Activated CD4-positive, alpha-beta T cell treated with anti-CD3 and anti-CD28 coated beads for 1 hour (primary cell): ENCODE data around the gene RUNX2.
"Not testable (repeated sequence)": the region's sequence is repeated elsewhere in the genome, so short reads cannot be mapped to it uniquely, and the experiment has no call there.

Source experiments
- DNase-seq: peaks from one replicate; pipeline ENCODE4 v3.0.0-alpha.2; 2020

The RUNX2 gene

DNA sequence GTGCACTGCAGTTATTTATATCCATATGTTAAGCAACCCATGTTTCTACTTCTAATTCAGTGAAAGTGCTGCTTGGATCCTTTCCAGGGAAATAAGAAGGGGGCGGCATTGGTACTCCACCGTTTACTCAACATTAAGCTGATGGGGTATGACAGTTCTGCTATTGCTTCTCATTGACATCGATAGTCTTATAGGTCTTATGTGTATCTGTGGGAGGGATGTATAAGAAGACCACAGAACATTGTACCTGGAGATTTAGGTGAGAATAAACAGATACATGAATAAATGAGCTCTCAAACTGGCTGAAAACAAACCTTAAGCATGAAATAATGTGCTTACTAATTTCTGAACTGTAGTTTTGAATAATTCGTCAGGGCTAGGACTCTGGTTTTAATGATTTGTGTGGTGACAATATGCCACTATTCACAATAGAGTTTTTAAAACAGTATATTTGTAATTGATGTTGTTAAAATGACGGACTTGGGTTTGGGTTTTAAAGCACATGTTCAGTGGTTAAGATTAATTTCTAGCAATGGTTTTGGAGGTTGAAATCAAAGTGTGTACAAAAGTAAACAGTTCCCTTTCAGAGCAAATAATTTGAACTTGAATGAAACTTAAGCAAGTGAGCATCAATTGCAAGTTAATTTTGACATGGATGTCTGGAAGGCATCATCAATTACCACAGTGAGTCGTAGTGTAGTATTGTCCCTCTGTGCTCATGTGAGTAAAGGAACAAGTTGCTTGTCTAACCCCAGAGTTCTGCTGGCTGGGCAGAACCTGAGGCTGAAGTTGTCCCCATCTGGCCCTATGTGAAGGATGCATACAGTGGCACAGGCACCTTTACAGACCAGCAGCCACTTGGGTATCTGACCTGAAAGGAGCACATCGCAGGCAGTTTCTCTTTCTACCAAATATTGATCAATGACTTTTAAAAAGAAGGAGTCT lies 134.3 kb downstream of the RUNX2 start:
- DNase-seq, result no peak

DNA sequence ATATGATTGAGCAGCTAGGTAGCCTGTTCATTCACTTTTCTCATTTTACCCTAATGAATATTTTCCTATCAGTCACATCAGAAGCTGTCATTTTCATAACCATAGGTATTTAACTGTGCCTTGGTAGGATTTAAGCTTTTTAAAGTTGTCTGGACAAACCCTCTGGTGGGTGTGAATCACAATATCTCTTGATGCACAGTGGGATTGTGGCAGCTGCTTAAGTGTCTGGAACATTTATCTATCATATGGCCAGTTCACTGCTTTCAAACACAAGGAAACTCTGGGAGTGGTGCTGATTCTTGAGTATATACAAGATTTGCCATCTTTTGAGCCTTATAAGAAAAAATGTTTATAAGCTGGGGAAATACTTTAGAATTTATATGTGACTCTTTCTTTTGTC lies 136.6 kb downstream of the RUNX2 start:
- no peak for DNase-seq

DNA sequence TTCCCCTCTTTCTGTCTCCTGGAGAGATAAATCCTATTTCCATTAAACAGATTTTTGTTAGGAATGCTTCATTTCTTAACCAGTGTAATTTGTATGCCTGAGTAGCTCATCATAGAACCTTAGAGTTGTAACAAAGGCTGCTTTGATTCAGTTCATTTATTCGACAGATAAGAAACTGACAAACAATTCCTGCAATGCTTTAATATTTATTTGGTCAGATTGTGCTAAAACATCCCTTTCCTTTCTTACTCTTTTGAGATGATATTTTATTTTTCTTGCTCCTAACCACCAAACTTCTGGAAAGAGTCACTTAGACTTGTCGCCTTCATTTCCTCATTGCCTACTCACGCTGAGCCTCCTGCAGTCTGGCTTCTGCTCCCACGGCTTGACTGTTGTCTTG lies 138.6 kb downstream of the RUNX2 start:
- no peak for DNase-seq

DNA sequence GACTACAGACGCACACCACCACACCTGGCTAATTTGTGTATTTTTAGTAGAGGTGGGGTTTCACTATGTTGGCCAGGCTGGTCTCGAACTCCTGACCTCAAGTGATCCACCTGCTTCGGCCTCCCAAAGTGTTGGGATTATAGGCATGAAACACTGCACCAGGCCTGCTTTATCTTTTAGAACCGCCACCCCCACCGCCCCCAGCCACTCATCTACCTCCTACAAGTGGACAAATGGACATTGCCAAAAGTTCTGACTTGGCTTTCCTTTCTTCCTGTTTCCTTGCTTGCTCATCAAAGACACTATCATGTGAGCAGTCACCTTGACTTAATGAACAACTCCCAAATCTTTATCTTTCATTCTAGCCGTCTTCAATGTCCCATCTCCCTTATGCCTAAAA lies 139.3 kb downstream of the RUNX2 start:
- not testable (repeated sequence) for DNase-seq

DNA sequence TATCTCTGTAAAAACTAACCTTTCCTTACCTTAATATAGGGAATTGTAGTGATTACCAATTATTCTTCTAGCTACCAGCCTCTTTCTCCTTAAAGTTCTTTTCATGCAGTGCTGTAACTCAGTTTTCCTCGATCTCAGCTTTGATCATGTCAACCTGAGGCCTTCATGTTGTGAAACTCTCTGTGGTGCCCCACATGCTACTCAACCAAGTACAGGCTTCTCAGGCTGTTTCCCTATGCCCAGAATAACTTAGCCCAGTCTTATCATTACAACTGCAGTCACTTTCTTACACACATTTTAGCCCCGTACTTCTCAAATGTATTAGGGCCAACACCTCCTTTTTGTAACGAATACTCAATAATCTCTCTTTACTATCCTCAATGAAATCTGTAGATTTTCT lies 139.7 kb downstream of the RUNX2 start:
- no peak for DNase-seq

DNA sequence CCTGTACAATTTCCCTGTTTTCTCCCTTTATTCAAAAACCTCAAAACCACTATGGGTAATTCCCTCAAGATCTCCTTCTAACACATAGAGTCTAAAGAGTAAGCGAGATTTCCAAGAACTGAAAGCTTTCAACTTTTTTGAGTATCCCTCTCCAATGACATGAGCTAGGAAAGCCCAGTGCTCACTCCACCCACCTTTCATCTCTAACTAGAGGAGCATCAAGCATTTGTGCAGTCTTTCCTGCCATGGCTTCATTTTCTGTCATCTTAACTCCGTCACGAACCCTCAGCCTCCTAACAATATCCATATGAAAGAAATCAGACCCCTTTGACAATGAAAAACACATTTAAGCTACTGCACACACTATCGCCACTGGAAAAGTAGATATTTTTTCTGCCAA lies 141.5 kb downstream of the RUNX2 start:
- DNase-seq, result no peak

DNA sequence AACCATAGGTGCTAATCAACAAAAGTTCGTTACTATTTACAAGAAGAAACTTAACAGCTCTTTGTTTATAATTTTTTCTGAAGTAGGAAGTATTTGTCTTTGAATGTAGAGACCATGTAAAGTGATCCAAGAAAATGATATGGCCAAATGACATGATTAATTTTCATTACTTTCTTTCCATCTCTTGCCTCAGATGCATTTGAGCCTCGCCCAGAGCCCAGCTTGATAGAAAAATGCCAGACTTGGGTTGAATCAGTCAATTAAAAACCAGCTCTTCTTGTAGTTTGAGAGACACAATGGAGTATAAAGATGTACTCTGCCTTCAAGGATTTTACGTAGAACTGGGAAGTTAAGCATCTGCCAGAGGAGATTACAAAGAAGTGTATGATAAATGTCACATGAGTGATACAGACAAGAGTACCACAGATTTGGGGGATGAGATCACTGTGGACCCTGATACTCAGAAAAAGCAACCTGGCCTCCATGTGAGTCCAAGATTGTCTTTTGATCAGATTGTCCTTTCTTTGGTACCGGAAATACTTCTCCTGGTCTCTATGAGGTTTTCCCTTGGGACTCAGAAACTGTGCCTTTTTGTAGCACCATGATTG lies 142.1 kb downstream of the RUNX2 start:
- DNase-seq, result no peak

DNA sequence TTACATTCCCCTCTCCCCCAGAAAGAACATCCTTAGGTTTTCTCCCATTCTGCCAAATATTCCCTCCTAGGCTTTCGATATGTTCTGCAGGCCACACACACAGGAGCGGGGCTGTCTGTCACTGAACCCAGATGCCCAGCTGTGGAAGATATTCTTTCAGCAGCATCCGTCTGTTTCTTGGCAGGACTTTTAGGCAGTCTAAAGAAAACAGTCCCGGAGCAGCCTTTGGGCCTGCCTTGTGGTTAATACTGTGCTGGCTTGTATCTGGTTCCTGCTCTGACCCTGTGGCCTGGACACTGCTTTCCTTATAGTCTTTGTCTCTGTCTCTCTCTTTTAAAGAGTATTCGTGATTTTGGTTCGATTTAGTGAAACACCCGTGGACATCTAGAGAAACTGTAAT lies 144.3 kb downstream of the RUNX2 start:
- no peak for DNase-seq

DNA sequence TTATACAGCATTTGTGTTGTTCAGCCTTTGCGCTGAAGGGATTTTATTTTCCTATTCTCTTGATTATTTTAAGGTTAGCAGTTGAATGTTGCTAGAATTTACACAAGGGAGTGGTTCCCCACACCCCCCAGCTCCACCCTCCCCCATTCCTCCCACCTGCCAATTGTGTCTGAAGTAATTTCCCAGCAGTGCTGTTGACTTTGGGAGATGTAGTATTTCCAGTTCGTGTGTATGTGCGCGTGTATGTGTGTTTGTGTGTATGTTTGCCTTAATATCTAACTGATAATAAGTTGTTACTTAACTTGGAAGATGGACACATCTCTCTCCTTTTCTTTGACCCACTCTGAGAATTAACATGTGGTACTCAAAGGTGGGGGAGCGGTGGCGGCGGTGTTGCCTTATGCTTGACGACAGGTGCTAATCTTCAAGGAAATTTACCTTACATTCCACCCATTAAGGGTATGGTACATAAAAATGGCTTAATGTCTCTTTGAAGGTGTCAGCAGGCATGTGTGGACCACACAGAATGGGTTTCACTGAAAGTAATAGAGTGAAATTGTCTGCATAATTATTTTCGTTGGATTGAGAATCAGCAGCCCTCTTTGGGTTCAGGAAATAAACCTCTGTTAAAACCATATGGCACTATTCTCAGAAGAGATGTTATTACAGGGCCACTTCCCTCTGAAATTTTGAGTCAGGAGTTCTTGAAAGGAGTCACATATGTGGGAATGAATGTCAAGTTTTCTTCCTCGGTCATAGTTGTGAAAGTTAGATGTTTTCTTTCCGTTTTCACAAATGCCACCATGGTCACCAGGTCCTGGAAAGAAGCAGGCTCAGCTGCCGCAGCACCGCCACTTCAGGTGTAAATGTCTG lies 145.2 kb downstream of the RUNX2 start:
- DNase-seq, result no peak

DNA sequence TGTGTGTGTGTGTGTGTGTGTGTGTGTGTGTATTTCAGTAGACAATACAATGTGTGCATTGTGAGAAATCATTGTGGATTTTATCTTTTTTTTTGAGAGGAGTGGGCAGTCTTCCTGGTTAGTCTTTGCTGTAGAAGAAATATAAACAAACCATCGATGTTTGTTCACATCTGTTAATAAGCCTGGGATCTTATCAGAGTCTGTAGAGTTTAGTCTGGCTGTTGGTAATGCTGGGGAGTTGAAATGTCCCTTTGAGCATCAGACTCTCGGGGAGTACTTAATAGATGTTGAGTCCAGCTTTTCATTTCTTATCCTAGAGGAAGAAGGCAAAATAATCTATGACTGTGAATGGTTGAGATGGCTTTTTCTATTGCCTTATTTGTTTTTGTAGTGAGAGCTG lies 146.2 kb downstream of the RUNX2 start:
- DNase-seq, result no peak

DNA sequence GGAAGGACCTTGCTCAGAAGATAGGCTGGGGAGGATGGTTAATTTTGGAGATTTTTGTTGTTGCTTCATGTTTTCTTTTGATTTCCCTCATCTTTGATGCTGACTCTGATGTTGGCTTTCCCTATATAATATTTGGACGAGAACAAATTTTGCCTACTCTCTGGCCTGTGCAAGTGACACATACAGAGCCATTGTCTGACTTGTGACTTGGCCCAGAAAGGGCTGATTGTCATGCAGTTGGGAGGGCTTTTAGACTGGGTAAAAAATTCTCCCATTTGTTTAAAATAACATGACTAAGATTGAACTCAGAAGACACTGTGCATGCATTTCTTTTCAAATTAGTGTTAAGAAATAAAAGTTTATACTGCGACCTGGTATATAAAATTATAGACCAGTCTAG lies 148.2 kb downstream of the RUNX2 start:
- DNase-seq, result no peak

DNA sequence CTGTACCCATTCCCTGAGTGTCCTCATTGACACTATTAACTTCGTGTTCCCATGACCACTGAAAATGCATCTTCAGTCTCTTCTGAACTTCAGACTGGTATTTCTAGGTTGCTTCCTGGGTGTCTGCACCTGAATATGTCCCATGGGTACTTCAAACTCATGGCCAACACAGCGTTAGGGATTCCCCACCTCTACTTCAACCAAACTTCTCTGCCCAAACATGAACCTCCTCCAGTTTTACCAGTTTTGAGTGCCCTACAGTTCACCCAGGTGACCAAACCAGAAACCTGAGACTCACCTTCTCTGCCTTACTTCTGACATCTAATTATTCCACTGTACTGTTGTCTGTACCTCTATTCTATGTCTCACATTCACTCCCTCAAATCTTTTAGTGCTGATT lies 149.1 kb downstream of the RUNX2 start:
- no peak for DNase-seq

DNA sequence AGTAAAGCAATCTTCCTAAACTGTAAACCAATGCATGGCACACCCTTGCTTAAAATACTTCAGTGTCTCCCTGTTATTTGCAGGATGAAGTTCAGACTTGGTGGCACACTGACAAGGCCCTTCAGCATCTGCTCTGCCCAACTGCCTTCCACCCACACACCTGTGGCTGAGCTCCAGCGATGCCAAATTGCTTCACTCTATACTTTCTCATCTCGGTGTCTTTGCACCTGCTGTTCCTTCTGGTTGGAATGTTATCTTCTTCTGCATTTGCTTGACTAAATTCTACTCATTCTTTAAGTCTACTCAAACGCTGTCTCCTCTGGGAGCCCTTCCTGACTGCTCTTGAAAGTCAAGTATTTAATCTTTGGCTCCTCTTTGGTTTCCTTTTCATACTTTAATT lies 149.7 kb downstream of the RUNX2 start:
- DNase-seq, result no peak

DNA sequence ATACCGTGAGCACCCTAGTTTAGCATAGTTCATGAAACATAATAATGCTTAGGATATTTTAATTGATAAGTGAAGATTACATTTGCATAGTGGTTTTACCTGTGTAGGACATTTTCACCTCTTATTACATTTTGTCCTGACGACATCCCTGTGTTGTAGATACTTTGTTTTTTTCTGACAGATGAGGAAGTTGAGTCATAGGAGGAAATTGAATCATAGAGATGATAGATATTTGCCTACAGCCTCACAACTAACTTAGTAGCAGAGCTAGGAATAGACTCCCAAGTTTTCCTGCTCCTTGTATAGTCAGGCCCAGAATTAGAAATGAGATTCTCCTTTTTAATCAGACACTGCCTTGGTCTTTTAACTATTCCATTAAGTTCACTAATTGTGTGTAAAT lies 150.1 kb downstream of the RUNX2 start:
- no peak for DNase-seq

DNA sequence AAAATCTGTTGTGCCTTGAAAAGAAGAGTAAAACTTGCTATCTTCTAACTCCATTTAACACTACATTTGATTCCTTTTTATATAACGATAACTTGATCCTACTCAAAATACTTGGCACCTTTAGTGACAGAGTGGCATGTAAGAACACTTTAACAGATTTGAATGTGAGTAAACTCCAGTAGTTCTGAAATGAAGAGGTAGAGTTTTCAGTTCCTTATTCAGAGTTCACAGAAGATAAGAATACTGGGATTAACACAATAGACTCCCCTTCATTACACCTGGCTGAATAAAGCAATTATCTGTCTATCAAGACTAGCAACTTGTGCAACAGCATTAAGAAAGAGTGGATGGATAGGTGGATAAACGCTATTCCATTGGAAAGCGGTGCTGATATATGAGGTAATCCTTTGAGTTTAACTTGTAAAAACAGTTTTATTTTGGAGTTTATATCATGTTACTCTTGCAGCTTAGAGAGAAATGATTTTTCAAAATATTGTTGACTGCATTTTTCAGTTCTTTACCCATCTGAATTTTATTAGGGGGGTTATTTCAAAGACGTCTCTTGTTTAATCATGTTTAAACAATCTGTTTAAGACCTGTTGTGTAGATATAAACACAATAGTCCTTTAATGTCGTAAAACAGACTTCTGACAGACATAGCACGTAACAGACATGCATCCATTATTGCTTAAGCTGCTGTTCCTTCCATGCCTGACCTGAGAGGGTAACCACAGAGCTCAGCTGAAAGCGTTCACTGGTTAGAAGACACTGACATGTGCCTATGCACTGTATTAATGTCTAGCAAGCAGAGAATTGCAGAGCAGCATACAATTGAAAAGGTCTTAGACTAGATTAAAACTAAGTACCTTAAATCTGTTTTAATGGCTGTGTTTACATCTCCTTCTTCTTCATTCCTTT lies 152.0 kb downstream of the RUNX2 start:
- no peak for DNase-seq

DNA sequence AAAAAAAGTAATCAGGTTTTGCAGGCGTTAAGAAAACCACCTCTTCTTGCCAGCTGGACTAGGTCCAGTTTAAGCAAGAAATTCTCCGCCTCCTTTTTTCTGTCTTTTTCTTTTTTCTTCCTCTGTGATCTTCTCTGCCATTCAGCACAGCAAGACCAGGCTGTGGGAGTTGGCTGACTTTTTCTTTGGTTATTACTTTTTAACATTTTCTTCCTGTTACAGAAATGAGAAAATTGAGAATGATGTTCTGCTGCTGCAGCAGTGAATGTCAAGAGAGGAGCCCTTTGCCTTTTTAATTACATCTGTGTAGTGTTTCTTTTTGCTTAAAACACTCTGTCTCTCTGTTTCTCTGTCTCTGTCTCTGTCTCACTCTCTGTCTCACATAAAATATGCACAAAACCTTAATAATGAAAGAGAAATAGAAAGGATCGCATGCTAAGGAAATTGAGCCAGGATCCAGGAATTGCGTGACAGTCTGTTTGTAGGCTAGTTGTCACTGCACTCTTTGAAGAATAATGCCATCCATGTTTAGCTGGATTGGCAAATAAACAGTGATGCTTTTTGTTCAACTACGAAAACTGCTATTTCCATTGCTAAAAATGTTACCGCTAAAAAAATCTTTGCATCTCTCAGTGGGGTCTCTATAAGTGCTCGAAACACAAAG lies 152.8 kb downstream of the RUNX2 start:
- no peak for DNase-seq

DNA sequence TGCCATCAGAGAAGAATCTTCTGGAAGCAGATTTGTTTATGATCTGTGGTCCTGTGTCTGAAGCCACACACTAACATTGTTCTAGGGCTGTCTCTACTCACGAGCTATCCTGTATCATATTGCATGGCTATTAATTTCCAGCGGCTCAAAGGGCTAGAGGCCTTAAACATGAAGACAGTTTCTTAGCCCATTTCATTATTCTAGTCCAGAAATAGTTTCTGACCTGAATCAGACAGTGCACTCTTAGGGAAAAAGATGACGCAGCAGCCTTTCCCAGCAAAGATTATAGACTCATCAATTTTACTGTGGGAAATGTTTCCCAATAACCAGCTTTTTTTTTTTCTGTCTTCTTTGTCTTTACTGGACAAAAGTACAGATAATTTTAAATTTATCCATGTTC lies 154.9 kb downstream of the RUNX2 start:
- DNase-seq, result no peak

DNA sequence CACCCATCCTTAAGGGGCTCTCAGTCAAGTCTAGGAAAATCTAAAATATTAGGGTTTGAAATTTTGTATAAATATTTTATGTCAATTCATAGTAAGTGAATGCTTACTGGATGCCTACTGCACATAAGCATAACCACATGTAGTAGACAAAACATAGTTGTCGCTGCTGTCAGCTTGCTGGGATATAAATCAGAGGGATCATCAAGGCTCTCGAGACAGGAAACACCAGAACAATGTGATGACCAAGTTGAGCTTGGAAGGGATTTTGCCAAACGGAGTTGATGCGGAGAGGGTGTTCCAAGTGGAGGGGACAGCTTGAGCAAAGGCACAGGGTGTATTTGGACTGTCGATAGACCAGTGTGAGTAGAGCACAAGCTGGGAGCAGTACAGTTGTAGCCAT lies 155.4 kb downstream of the RUNX2 start:
- no peak for DNase-seq

DNA sequence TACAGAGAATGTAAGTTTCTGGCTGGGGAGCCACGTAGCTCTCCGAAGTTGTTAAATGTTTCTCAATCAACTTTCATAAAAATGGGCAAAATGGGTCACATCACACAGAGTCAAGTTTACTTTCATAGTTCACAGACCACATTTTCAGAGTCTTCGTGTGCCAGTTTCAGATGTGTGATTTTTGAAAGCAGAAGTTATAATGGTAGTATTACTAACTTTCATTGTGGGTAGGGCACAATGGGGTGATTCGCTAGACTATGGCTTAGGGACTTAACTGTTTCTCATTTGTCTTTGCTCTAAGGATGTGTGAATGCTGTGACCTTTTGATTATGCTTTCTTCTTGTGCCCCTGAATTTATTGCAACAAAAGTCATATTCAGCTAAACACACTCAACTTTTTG lies 158.6 kb downstream of the RUNX2 start:
- no peak for DNase-seq

DNA sequence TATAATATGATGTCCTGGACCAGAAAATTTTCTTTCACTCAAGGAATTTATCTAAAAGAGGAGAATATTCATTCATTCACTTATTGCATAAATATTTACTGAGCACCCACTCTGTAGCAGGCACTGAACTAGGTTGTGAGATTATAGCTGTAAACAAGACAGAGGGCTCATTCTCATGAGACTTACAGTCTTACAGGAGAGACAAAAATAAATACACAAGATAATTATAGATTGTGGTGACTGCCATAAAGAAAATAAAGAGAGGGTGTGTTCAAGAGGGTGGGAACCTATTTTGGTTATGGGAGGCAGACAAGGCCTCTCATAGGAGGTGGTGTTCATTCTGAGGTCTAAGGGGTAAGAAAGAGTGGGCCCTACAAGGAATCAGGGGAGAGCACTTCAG lies 159.5 kb downstream of the RUNX2 start:
- no peak for DNase-seq

DNA sequence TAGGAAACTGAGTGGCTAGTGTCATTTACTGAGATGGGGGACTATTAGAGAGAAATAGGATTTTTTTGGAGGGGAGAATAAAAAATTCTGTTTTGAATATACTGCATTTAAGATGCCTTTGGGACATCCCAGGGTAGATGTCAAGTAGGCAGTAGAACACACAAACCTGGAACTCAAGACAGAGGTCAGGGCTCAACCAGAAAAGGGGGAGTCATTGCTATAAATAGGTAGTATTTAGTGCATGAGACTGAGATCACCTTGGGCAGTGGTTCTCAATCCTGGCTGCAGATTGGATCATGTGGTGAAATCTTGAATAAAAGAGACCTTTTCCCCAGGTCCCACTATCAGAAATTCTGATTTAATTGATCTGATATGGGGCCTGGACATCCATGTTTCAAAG lies 160.1 kb downstream of the RUNX2 start:
- no peak for DNase-seq

DNA sequence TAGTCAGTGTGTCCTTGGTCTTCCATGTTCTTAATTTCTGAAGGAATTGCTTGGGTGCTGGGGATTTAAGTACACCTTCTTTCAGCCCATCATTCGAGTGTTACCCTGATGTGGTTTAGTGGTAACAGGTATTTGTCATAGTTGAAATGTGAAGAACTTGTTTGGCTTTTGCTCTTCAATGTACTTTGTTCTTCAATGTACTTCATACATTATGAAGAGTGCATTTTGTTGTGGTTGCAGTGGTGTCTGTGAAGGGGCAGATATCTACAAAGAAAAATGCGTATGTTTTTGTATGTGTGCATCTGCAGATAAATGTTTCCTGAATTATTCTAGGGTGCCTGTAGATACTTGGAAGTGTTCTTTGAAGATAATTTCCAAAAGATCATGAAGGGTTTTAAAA lies 160.8 kb downstream of the RUNX2 start:
- no peak for DNase-seq
